AG04449 (cell line): ENCODE results near the gene RIT2.

Experiments used
- CTCF ChIA-PET: fragments of 350-600 bp; formaldehyde crosslinking; extraction: SDS; loops from one replicate; lab custom pipeline; 2021; ENCODE audit warnings: antibody characterized with exemption; lab: Yijun Ruan, JAX
- POLR2A ChIA-PET: fragments of 400-600, 350-600 bp; formaldehyde crosslinking; extraction: SDS; loops from one replicate; lab custom pipeline; 2020; ENCODE audit warnings: antibody characterized with exemption, inconsistent platforms; lab: Yijun Ruan, JAX
- DNase-seq: peaks from one replicate; pipeline ENCODE4 v3.0.0-alpha.2; 2010; ENCODE audit warnings: low read depth, low spot score
- H3K4me3 ChIP-seq: 2 replicates; pipeline ENCODE4 v1.5.1; 2011; ENCODE audit warnings: low read depth, mild to moderate bottlenecking, control low read depth, low read length
- TF ChIP-seq, protein P1 (sequence below): IDR thresholded peaks from one replicate; pipeline ENCODE4 v1.5.1; 2011; ENCODE audit warnings: mild to moderate bottlenecking, moderate library complexity, low read length, control low read depth, inconsistent platforms; ENCODE audit not compliant: insufficient read depth; ENCODE audit errors: missing control alignments

Gene RIT2

GRCh38 chr18:43155842-43156241, 40.4 kb upstream of the RIT2 start:
- POLR2A ChIA-PET, result no interaction called here
- no peak overlapping the region for H3K4me3 ChIP-seq
- CTCF ChIA-PET, result no interaction called here
- DNase-seq, result no peak
- TF ChIP-seq, protein P1, sequence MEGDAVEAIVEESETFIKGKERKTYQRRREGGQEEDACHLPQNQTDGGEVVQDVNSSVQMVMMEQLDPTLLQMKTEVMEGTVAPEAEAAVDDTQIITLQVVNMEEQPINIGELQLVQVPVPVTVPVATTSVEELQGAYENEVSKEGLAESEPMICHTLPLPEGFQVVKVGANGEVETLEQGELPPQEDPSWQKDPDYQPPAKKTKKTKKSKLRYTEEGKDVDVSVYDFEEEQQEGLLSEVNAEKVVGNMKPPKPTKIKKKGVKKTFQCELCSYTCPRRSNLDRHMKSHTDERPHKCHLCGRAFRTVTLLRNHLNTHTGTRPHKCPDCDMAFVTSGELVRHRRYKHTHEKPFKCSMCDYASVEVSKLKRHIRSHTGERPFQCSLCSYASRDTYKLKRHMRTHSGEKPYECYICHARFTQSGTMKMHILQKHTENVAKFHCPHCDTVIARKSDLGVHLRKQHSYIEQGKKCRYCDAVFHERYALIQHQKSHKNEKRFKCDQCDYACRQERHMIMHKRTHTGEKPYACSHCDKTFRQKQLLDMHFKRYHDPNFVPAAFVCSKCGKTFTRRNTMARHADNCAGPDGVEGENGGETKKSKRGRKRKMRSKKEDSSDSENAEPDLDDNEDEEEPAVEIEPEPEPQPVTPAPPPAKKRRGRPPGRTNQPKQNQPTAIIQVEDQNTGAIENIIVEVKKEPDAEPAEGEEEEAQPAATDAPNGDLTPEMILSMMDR, result no peak

GRCh38 chr18:43148231-43148630, 32.7 kb upstream of the RIT2 start:
- no peak overlapping the region for H3K4me3 ChIP-seq
- ChIA-PET CTCF (no interaction called here), POLR2A (no interaction called here)
- no peak for DNase-seq
- TF ChIP-seq, protein P1, result no peak

- H3K4me3 ChIP-seq, result no peak overlapping the region
- TF ChIP-seq, protein P1, result no peak
- ChIA-PET CTCF (no interaction called here), POLR2A (no interaction called here)
- no peak for DNase-seq
Measured at GRCh38 chr18:43141208-43141607, 25.7 kb upstream of the RIT2 start.

- no peak overlapping the region for H3K4me3 ChIP-seq
- no peak for DNase-seq
- TF ChIP-seq, protein P1, result no peak
- ChIA-PET POLR2A (no interaction called here), CTCF (no interaction called here)
Measured at GRCh38 chr18:43139288-43139946, 23.9 kb upstream of the RIT2 start.

- CTCF ChIA-PET, result no interaction called here
- no peak overlapping the region for H3K4me3 ChIP-seq
- no peak for DNase-seq
- POLR2A ChIA-PET, result no interaction called here
- TF ChIP-seq, protein P1, result no peak
Measured at GRCh38 chr18:43134876-43135275, 19.4 kb upstream of the RIT2 start.

DNA sequence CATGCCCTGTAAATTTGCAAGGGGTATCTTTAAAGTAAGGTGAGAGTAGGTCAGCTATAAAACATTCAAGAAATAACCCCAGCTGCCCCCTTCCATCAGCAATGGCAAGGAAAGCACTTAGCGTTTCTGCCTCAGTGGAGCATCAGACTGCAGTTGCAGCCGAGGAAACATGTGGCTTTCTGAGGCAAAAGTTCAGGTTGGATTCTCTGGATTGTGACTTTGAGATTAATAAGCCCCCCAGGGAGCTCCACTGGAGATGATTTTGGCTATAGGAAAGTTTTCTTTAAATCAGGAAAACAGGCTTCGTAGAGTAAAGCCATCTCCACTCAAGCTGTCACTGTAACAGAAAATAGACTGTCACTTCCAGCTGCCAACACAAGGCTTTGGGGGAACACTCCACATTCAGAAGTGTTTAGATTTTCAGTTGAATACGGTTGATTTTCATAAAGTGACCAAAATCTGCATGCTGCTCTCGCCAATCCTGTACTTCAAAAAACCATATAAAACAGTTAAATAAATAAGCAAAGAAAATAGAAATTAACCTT, 15.3 kb upstream of the RIT2 start:
- no peak for DNase-seq
- POLR2A ChIA-PET, result no interaction called here
- CTCF ChIA-PET, result no interaction called here
- H3K4me3 ChIP-seq, result no peak overlapping the region
- TF ChIP-seq, protein P1, result no peak
